GM19438 (cell line): ENCODE data around the gene EMX1.

Experiments used
- ATAC-seq: cut with Tn5 transposase; IDR thresholded peaks from one replicate; pipeline ENCODE4 v1.9.1; 2021; ENCODE audit warnings: low read depth; ENCODE audit not compliant: unreplicated experiment

Gene EMX1

GRCh38 chr2:72974436-72974754 is 57.1 kb downstream of the EMX1 start:
- no peak for ATAC-seq

DNA sequence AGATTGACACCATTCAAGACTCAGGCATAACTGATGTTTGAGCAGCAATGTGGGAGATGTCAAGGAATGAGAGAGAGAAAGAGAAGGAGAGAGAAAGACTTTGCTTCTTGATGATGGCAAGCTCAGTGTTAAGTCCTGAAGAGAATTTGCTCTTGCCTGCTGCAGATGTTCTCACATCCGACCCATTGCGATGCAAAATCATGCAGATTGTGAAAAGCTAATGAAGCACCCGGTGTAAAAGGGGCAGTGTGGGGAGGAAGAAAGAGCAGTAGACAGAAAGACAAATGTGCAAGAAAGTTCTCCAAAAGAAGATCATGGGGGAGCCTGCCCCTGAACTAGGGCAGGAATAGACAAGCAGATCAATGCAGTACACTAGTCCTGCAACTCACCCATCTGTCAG is 57.7 kb downstream of the EMX1 start:
- ATAC-seq = no peak

DNA sequence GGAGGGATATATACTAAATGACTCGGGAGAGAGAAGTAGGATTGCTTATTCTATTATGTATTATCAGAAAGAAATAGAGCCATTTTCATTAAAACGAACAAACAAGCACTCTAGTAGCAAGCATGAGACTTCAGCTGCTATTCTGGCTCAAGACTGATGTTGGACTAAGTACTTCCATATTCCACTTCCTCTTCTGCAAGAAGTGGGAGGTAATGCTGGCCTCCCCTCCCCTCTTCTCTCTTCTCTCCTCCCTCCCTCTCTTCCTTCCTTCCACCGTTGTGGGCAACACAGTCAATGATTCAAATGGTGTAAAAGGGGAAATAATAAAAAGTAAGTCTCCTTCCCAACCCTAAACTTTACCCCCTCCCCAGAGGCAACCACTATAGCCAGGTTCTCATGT is 62.6 kb downstream of the EMX1 start:
- no peak for ATAC-seq

DNA sequence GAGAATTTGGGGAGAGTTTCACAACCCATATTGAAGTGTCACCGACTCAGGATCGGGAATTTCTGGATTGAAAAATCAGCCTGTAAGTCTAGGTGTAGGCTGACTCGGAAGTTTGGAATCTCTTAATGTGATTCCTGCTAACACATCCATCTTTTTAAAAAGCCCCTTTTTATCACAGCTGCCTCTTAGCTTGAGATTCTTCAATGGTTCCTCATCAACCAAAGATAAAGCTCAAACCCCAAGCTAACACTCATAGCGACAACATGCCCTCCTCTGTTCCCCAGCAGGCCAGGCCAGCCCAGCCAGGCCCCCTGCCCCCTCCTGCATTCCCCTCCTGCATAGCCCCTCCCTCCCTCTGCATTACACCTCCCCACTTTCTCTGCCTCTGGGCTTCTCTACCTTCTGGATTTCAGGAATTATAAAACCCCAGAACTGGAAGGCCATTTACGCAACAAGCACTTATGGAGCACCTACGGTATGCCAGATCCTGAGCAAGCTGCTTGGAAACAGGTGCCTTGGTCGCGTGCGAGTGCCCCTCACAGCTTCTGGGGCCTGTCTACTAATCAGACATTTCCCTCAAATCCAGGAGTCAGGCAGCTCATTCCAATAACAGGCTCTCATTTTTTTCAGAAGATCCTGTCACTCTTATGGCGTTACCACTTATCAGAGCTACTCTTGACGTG is 63.4 kb downstream of the EMX1 start:
- ATAC-seq = no peak

DNA sequence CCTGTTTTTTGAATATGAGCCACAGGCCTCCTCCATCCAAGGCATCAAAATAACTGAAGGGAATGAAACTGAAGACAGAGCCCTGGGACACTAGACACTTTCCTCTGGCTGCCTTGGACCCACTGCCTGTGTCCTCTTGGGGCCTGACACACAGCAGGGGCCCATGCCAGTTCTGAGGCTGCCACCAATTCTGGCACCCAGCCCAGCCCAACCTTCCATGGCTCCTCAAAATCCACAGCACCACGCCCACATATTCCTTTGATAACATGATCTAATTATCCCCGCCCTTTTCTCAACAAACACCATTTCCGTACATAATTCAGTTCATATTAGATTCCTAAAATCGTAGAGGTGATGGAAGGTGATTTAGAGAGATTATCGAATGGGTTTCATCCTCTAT is 64.2 kb downstream of the EMX1 start:
- ATAC-seq = no peak

DNA sequence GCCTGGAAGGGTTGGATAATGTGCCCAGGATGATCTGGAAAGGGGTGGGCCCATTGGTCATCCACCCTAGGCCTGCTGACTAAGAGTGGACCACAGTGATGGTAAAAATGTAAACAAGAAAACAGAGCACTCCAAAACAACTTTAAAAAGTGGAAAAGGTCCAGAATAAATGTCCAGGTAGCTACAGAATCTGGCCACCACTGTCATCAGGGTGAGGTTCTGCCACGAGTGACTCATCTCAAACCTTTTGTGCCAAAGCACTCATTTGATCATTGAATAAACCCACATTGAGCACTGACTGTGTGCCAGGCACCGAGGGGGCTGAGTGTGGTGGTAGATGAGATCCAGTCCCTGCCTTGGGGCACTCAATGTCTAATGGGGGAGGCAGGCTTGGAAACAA is 64.9 kb downstream of the EMX1 start:
- ATAC-seq = no peak

DNA sequence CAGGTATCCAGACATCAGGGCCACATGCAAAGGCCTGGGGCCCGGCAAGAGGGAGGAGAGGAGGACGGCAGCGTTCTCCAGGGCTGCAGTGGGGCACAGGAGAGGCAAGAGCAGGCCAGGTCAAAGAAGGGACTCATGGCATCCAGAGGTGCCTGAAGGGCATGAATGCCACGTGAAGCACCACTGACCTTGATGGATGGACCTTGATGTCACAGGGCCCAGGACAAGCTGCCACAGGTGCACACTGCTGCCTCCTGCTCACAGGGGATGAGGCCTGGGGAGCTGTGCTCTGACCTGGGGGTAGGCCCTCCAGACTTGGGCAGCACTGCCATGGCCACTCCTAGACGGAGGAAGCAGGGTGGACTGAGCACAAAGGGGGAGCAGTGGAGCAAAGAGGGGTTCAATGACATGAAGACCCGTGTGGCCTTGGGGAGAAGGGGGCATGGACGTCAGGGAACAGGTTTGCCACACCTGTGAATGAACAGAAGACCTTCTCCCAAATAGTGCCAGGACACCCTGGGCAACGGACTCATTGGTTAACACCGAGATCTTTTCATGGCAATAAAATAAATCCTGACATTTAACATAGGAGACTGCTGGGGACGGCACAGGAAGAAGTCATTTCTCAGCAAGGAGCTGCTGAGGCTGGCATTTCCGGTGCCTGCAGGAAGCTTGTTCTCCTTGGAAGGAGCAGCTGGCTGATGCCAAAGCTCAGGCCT is 65.6 kb downstream of the EMX1 start:
- ATAC-seq = no peak

GRCh38 chr2:72983500-72984161 is 66.3 kb downstream of the EMX1 start:
- no peak for ATAC-seq

DNA sequence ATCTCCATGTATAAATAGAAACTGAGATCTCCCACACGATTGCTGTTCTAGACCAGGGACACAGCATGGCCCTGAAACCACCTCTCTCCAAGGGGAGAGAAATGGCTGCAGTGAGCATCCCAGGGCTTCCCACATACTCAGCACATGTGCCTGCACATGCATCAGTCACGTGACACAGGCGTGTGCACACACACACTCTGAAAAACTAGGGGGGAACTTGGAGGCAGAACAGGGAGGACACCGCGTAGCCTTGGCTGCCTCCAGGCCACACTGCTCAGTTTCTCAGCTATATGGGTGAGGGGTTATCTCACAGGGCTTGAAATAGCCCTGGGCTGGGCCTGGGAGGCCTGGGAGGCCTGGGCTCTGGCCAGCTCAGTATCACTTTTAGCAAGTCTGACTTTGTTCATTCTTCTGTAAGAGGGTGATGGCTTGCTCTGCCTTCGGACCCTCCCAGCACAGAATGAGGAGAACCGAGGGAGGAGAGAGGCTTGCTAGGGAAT is 66.9 kb downstream of the EMX1 start:
- ATAC-seq = no peak
